Endometrium (tissue), 2 donors: Measurements from ENCODE around the gene AHNAK.

Source experiments
- FAIRE-seq: peaks from 2 replicates; lab custom pipeline; 2012; peaks lifted over from hg19 to GRCh38; lab: Jason Lieb, UNC
- donor health status: control.
- donor health status: control.

The AHNAK gene

GRCh38 chr11:62431171-62431901 is 115.3 kb downstream of the AHNAK start:
- FAIRE-seq, result no peak

- no peak for FAIRE-seq
These were observed 116.2 kb downstream of the AHNAK start for GRCh38 chr11:62430425-62430824.

- FAIRE-seq, result no peak
These were observed 117.6 kb downstream of the AHNAK start for GRCh38 chr11:62428871-62429560.

DNA sequence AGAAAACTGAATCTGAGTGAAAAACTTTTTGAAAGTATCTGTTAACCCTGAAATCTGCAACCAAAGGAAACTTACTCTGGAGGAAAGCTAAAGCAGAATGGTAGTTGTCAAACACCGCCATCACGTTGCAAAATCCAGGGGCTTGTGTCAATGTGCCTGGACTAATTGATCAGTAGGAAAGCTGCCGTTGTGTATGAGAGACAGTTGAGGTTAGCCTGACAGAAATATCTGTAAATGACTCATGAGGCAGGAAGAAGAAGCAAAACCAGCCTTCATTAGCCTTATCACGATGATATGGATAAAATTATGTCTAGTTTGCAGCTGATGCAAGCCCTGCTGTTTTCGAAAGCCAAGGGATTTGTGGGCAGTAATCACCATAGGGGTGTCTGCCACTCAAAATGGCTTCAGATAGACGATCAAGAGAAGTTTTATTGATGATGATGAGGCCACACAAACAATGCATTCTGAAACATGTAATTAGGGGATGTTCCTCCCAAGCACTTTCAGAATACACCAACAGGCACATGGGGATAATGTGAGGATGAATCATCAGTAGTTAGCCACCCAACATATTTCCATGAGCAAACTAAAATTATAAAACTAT is 118.9 kb downstream of the AHNAK start:
- FAIRE-seq, result no peak

- no peak for FAIRE-seq
These were observed 123.6 kb downstream of the AHNAK start for GRCh38 chr11:62423012-62423411.

DNA sequence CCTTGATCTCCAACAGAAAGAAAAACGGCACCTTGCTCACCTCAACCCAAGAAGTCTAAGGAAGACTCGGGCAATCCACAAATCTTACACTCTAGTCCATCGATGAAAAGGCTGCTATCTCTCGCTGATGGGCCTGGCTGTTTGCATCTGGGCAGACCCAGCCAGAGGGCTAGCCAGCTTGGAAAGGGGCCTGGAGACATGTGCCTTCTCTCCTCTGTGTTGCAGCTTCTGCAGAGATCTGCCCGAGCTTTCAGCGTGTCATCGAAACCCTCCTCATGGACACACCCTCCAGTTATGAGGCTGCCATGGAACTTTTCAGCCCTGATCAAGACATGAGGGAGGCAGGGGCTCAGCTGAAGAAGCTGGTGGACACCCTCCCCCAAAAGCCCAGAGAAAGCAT is 124.6 kb downstream of the AHNAK start:
- no peak for FAIRE-seq

GRCh38 chr11:62420882-62421281 is 125.7 kb downstream of the AHNAK start:
- no peak for FAIRE-seq

DNA sequence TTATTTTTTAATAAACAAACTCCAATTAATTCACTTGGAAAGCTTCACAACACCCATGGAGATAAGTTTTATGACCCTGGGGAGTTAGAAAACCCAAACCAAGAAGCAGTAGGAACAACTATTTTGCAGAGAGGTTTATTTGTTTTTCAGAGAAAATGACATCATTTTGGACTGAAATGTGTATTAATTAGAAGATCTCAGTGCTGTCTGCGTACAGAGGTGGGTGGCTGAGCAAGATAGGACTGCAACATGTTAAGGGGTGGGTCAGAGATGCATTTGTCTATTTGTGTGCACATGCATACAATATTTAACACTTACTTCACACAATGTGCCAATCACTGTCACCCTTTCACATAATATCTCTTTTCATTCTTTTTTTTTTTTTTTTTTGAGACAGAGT is 126.7 kb downstream of the AHNAK start:
- peak; percentile 82 for FAIRE-seq

DNA sequence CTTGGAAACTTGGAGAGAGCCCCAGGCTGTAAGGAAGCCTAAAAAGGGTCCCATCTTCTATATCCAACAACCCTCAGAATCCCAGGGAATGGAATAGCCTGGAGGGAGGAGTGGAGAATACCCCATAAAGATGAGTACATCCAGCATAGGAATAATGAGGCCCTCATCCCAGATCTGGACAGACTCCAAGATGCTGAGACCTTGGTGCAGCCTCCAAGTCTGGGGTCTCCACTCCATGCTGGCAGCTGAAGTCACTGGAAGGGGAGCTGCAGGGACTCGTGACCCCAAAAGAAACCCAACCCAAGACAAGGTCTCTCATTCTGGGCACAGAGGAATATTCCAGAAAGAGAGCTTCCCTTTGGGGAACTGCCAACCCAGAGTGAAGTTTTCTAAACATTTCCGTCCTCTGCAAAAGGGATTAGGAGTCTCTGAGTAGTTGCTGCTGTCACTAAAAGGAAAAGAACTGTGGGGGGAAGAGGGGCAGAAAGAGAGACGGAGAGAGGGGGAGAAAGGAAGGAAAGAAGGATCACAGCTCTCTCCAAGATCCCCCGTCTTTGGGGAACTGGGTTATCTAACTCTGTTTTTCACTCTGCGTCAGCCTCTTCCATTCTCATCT is 127.2 kb downstream of the AHNAK start:
- no peak for FAIRE-seq

- no peak for FAIRE-seq
These were observed 127.9 kb downstream of the AHNAK start, which contains the start of gene SCGB1A1 for GRCh38 chr11:62418733-62419132. Gene SCGB1A1, plus strand, starts transcription at chr11:62419033. Its CDS starts 63 bp downstream, at chr11:62419096.

DNA sequence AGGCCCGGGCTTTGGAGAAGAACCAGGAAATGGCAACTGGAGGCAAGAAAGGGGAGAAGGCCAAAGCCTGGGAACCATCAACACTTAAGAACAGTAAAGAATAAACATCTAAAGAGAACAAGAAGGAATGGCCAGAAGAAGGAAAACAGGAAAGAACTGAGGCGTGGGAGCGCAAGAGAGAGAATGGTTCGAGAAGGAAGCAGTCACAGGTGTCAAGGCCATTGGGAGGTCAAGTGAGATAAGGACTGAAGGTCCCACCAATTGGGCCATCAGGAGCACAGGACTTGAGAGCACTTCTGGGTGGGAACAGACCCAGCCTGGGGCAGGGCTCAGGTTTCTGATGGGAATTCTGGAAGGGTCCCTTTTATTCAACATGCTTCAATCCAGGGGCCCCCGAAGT is 128.5 kb downstream of the AHNAK start:
- no peak for FAIRE-seq

DNA sequence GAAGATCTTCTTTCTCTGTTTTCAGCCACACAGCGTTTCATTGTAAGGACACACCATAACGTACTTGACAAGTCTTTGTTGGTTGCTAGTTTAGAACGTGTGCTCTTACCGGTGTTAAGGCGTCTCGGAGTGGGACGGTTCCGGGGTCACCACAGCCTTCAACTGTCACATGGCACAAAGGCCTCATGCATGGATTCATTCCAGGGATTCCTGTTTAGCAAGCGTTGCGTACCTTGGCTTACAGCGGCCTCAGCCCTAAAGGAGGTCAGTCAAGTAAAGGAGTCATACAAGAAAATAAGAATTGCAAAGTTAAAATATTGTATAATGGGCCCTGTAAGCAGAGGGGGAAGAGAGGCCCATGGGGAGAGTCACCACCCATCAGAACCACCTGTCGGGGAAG is 130.0 kb downstream of the AHNAK start:
- no peak for FAIRE-seq

DNA sequence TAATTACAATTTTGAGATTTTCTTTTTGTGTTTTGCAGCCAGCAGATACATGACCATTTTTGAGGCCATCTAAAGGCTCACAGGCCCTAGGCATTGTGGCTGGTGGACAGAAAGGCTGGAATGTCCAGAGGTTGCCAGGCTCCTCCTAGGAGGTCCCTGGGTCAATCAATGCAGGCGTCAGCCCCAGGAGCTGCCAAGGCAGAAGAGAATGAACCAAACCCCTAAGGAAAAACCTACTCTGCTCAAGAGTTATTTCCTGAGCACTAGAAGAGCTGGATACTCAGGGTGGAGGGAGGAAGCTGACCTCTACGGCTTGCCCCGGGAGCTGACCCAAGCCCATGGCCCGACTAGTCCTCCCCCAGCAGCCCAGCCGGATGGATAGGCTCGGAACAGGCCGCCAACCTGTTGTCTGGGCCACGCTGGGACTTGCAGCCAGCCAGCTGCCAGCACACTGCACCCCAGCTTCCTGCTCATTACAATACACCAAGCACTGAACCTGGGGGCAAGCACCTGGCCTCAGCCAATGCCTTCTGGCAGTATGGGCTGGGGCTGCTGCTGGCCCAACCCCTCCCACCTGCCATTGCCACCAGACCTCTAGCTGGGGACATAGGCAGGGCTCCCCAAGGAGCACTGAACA is 133.4 kb downstream of the AHNAK start:
- no peak for FAIRE-seq

DNA sequence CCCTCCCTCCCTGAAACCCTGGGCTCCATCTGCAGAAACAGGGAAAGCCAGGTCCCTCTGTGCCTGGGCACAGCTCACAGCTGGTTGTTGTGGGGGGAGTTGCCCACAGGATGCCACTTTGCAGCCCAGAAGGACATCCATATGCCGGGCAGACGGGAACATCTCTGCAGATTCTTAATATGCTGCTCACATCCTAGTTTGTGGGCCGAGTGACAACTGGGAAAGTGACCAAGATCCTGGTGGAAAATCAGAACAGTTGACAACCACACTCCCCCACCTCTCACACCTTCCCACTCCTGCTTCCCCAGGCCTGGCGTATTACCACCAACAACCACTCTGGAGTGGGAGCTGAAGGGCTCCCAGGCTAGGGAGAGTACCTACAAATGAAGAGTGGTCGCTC is 135.1 kb downstream of the AHNAK start:
- FAIRE-seq, result no peak

DNA sequence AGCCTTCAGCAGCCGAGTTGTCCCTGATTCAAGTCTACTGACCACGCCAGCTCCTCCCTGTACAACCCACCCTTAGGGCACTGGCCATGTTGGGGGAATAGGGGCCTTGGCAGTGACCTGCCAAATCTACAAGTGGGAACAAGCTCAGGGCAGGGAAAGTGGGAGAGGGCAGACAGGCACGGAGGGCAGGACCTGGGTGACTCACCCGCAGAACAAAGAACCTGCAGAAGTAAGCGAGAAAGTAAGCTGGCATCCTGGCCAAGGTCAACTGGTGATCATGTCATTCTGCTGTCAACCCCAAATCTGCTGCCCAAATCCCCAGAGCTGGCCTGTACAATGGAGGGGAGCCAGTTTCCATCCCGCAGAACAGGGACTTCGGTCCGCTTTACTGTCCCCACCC is 135.6 kb downstream of the AHNAK start:
- no peak for FAIRE-seq

DNA sequence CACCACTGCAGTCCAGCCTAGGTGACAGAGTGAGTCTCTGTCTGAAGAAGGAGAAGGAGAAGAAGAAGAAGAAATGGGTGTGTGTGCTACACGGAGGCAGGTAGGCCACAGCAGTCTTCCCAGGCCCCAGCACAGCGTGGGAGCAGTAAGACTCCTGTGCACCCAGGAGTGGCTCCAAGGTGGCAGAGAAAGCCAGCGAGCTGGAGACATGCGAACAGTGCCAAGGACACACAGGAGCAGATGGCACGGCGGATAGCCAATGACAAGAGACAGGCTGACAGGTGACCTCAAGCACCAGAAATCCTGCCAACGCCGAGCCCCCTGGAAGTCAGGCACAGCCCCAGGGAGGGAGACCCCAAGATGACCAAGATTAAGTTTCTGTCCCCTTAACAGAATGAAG is 136.8 kb downstream of the AHNAK start:
- FAIRE-seq, result no peak

DNA sequence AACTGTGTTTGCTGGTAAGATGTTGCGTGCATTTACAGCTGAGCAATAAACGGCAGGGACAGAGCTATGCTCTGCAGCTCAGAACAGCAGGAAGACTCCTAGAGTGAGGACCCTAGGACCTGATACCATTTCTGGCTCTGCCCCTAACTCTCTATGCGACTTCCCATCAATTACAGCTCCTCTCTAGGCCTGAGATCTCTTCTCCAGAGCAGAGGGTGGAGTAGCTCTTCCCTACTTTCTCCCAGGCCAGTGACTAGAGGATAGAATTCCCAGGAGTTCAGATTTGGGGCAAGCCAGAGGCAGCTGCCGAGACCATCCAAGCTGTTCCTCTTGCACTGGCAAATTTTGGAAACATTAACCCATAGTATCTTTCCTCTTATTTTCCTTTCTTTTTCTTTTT is 140.6 kb downstream of the AHNAK start:
- no peak for FAIRE-seq

GRCh38 chr11:62404901-62405300 is 141.7 kb downstream of the AHNAK start:
- no peak for FAIRE-seq

DNA sequence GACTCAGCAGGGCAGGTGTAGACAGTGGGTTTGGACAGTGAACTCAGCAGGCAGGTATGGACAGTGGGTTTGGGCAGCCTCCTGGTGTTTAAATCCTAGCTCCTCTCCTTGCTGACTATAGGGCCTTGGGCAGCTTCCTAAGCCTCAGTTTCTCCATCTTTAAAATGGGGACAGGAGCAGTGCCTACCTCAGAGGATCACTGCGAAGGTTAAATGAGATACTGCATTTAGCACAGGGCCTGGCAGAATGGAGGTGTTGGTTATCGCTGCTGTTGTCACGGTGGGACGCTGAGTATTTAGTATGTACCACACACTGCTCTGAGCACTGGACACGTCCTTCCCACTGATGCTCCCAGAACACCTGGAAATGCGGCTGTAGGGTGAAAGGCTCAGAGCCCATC is 142.2 kb downstream of the AHNAK start:
- no peak for FAIRE-seq

DNA sequence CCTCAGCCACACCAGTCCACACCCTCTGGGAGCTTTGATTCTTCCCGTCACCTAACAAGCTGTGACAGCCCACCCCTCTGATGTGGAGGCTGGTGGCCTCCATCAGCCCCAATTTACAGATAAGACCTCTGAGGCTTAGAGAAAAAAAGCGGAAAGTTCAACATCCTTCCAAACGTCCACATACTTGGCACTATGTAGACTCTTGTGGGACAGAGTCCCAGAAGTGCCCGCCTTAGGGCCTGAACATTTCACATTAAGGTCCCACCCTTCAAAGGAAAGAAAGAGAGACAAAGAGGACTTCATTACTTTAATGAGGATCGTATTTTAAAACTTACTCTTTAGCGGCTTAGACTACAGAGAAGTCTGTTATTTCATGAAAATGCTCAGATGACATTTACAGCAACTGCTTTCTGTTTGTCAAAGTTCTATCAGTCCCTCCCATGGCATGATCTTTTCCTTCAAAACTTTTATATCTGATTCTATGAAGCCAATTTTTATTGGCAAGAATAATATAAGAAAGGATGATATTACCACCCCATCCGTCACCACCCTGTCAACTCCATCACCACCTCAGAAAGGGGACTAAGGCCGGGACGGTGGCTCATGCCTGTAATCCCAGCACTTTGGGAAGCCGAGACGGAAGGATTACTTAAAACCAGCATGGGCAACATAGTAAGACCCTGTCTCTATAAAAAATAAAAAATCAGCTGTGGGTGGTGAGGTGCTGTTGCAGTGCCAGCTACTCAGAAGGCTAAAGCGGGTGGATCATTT is 143.5 kb downstream of the AHNAK start:
- FAIRE-seq, result no peak

GRCh38 chr11:62402226-62402959 is 144.2 kb downstream of the AHNAK start:
- no peak for FAIRE-seq
